Vagina (tissue), 2 donors: Measurements from ENCODE around the gene ZBED3. TPM values are rescaled to one million over a fixed set of nuclear protein-coding genes. Genes with fewer than 3 reads are reported as not detected.

Experiments used
- DNase-seq, 2 donors: peaks; one replicate each; pipeline ENCODE4 v3.0.0-alpha.2; 2017; ENCODE audit errors: extremely low spot score in 2 of 2
- H3K27ac ChIP-seq: fragments of 200-600 bp; sonication (generic); one replicate; pipeline ENCODE4 v1.5.1; 2019
- H3K27me3 ChIP-seq: fragments of 200-600 bp; sonication (generic); one replicate; pipeline ENCODE4 v1.5.1; 2019
- H3K36me3 ChIP-seq, 2 donors: fragments of 200-600 bp; sonication (generic); one replicate each; pipeline ENCODE4 v1.5.1; 2017 to 2019
- H3K4me1 ChIP-seq: fragments of 200-600 bp; sonication (generic); one replicate; pipeline ENCODE4 v1.5.1; 2019
- H3K4me3 ChIP-seq, 2 donors: fragments of 200-600 bp; sonication (generic); 1 replicate in 1 of 2; 2 replicates in 1 of 2; pipeline ENCODE4 v1.5.1; 2016 to 2019
- H3K9me3 ChIP-seq: fragments of 200-600 bp; sonication (generic); one replicate; pipeline ENCODE4 v1.5.1; 2019
- POLR2A ChIP-seq, 2 donors: fragments of 450-650 bp; IDR thresholded peaks; one replicate each; pipeline ENCODE4 v1.6.1; 2017; ENCODE audit warnings: antibody characterized with exemption in 2 of 2, mild to moderate bottlenecking in 2 of 2, moderate library complexity in 2 of 2
- POLR2AphosphoS5 ChIP-seq, 2 donors: sonication (generic); formaldehyde crosslinking; IDR thresholded peaks; one replicate each; pipeline ENCODE4 v1.9.0; 2017; ENCODE audit warnings: antibody characterized with exemption in 2 of 2, mild to moderate bottlenecking in 2 of 2, low read depth in 1 of 2; ENCODE audit not compliant: insufficient read depth in 1 of 2
- intact Hi-C: fragments of 100-400 bp; cut with DNase I; formaldehyde crosslinking; loops from one replicate; pipeline ENCODE4 v1.15.1; 2023
- total RNA-seq: library from RNA; depleted of rRNA; stranded (reverse); fragments of >200 nt; gene quantifications from one replicate; pipeline ENCODE4 v1.2.3, GENCODE V29; 2016
- TF ChIP-seq, protein P1 (sequence below), 3 experiments: fragments of 450-650 bp in 2 of 3; fragments of 200-600 bp in 1 of 3; sonication (generic) in 1 of 3; IDR thresholded peaks; one replicate each; pipeline ENCODE4 v1.5.1; 2017 to 2019; ENCODE audit warnings: antibody characterized with exemption in 3 of 3, mild to moderate bottlenecking in 2 of 3, moderate library complexity in 2 of 3

Gene ZBED3
- total RNA-seq, 1 donor from 2014 or later, result 9.1 TPM

- Histone ChIP-seq H3K27ac (no peak overlapping the region), H3K4me3 (no peak overlapping the region), H3K9me3 (no peaks in the 10 kb centered on the region), H3K36me3 (peaks cover 0 to 36% of the 10 kb centered on the region in 2 donors), H3K4me1 (no peaks in the 10 kb centered on the region), H3K27me3 (no peaks in the 10 kb centered on the region)
- TF ChIP-seq, protein P1, sequence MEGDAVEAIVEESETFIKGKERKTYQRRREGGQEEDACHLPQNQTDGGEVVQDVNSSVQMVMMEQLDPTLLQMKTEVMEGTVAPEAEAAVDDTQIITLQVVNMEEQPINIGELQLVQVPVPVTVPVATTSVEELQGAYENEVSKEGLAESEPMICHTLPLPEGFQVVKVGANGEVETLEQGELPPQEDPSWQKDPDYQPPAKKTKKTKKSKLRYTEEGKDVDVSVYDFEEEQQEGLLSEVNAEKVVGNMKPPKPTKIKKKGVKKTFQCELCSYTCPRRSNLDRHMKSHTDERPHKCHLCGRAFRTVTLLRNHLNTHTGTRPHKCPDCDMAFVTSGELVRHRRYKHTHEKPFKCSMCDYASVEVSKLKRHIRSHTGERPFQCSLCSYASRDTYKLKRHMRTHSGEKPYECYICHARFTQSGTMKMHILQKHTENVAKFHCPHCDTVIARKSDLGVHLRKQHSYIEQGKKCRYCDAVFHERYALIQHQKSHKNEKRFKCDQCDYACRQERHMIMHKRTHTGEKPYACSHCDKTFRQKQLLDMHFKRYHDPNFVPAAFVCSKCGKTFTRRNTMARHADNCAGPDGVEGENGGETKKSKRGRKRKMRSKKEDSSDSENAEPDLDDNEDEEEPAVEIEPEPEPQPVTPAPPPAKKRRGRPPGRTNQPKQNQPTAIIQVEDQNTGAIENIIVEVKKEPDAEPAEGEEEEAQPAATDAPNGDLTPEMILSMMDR (IDR thresholded peaks at IDR 0.05), result no peak
- TF ChIP-seq POLR2AphosphoS5 (IDR thresholded peaks at IDR 0.05; ENCODE audit: insufficient read depth in 1 of 2, low read depth in 1 of 2), result no peak
- no peak for TF ChIP-seq POLR2A (IDR thresholded peaks at IDR 0.05)
- intact Hi-C loops, result no loop called here
- no peak for DNase-seq
Measured at GRCh38 chr5:77066184-77066583, 20.9 kb downstream of the ZBED3 start.

DNA sequence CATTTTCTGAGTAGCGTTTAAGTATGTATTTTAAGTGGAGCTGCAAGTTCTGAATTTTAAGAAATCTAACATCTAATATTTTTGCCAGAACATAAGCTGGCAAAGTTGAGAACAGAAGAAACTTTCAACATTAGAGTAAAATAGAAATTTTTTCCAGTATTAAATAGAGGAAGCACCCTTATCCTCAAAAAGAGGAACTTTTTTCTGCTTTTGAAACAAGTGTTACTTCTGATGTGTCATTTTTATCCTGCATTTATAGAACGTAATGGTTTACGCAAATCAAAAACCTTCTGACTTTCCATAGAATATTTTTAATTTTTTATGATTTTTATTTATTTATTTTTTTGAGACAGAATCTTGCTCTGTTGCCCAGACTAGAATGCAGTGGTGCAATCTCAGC is 21.8 kb downstream of the ZBED3 start:
- Histone ChIP-seq H3K9me3 (no peaks in the 10 kb centered on the region), H3K4me3 (no peak overlapping the region), H3K27ac (no peak overlapping the region), H3K27me3 (no peaks in the 10 kb centered on the region), H3K36me3 (peaks cover 0 to 44% of the 10 kb centered on the region in 2 donors), H3K4me1 (no peaks in the 10 kb centered on the region)
- intact Hi-C loops, result no loop called here
- TF ChIP-seq, protein P1 (IDR thresholded peaks at IDR 0.05), result no peak
- no peak for TF ChIP-seq POLR2A (IDR thresholded peaks at IDR 0.05)
- TF ChIP-seq POLR2AphosphoS5 (IDR thresholded peaks at IDR 0.05; ENCODE audit: insufficient read depth in 1 of 2, low read depth in 1 of 2), result no peak
- DNase-seq, result no peak

DNA sequence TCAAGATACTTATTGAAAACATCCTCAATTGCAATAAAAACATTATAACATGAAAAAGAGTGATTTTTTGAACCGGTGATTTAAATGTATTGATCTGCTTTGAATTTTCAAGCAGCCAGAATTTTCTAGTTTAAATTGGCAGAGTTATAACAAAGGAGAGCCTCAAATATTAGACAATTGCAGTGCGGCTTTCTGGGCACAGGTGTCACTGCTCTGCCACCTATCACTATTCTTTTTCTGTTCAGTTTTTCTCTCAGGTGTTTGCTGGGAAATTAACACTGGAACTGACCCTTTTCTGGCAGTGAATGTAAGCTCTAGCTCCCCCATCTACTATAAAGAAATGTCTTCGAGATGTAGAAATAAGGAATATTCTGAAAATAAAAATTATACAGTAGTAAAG is 23.0 kb downstream of the ZBED3 start:
- Histone ChIP-seq H3K27ac (no peak overlapping the region), H3K4me1 (no peaks in the 10 kb centered on the region), H3K9me3 (no peaks in the 10 kb centered on the region), H3K4me3 (no peak overlapping the region), H3K27me3 (no peaks in the 10 kb centered on the region), H3K36me3 (peaks cover 3 to 55% of the 10 kb centered on the region in 2 donors)
- TF ChIP-seq, protein P1 (IDR thresholded peaks at IDR 0.05), result no peak
- no peak for TF ChIP-seq POLR2A (IDR thresholded peaks at IDR 0.05)
- no peak for TF ChIP-seq POLR2AphosphoS5 (IDR thresholded peaks at IDR 0.05; ENCODE audit: insufficient read depth in 1 of 2, low read depth in 1 of 2)
- intact Hi-C loops, result no loop called here
- DNase-seq, result no peak

DNA sequence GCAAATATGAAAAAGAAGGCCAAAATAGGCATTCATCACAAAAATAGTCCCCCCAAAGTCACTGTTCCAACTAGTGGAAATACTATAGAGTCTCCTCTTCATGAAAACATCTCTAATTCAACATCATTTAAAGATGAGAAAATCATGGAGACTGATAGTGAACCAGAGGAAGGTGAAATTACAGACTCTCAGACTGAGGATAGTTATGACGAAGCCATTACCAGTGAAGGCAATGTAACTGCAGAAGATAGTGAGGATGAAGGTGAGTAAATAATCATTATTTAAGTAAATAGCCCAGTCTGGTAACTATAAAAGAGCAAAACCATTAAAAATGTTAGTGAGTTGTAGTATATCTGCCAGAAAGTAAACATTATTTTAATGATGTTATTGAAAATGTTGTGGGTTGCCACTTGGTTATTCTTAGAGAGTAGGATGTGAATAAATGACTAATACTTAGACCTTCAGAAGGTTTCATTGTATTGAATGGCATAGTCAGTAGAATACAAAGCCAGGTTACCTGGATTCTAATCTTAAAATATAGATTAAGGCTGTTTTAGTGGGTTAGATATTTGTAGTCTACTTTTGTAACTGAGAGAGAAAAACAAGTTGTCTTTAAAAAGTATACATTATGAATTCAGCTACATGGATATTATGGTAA is 40.5 kb downstream of the ZBED3 start:
- Histone ChIP-seq H3K4me3 (no peak overlapping the region), H3K9me3 (no peaks in the 10 kb centered on the region), H3K27ac (no peak overlapping the region), H3K27me3 (no peaks in the 10 kb centered on the region), H3K36me3 (peaks cover 0 to 24% of the 10 kb centered on the region in 2 donors), H3K4me1 (no peaks in the 10 kb centered on the region)
- no peak for DNase-seq
- intact Hi-C loops, result no loop called here
- TF ChIP-seq, protein P1 (IDR thresholded peaks at IDR 0.05), result no peak
- TF ChIP-seq POLR2A (IDR thresholded peaks at IDR 0.05) (no peak), POLR2AphosphoS5 (IDR thresholded peaks at IDR 0.05; ENCODE audit: insufficient read depth in 1 of 2, low read depth in 1 of 2) (no peak)

GRCh38 chr5:77035950-77036349 is 51.1 kb downstream of the ZBED3 start:
- Histone ChIP-seq H3K27ac (no peak overlapping the region), H3K9me3 (no peaks in the 10 kb centered on the region), H3K4me1 (peaks cover 18% of the 10 kb centered on the region), H3K36me3 (peaks cover 0 to 50% of the 10 kb centered on the region in 2 donors), H3K4me3 (no peak overlapping the region), H3K27me3 (no peaks in the 10 kb centered on the region)
- TF ChIP-seq POLR2AphosphoS5 (IDR thresholded peaks at IDR 0.05; ENCODE audit: insufficient read depth in 1 of 2, low read depth in 1 of 2) (no peak), POLR2A (IDR thresholded peaks at IDR 0.05) (no peak)
- TF ChIP-seq, protein P1 (IDR thresholded peaks at IDR 0.05), result no peak
- no peak for DNase-seq
- intact Hi-C loops, result no loop called here
